PC-3 (cell line): ENCODE data around the gene SAMMSON. TPM values are rescaled to one million over a fixed set of nuclear protein-coding genes. Genes with fewer than 3 reads are reported as not detected.

Experiments used
- ATAC-seq: fragments of 200-7000 bp; cut with Tn5 transposase; 2 replicates; pipeline ENCODE4 v1.9.1; 2020; ENCODE audit warnings: mild to moderate bottlenecking, moderate library complexity
- BruUV-seq: library from RNA; stranded (reverse); fragments of 400-500 nt; replicated peaks from 2 replicates; lab custom pipeline; 2021; lab: Mats Ljungman, UMichigan
- CTCF ChIA-PET: fragments of 300-600 bp; sonication (Branson Sonifier 250); formaldehyde crosslinking; loops from one replicate; lab custom pipeline; 2022; ENCODE audit warnings: antibody characterized with exemption; lab: Charles Lee
- POLR2A ChIA-PET: fragments of 300-600 bp; sonication (Branson Sonifier 250); formaldehyde crosslinking; loops from one replicate; lab custom pipeline; 2022; ENCODE audit warnings: antibody characterized with exemption; ENCODE audit not compliant: unreplicated experiment; lab: Charles Lee
- DNase-seq: peaks from one replicate; pipeline ENCODE4 v3.0.0-alpha.2; 2015
- H2AFZ ChIP-seq: fragments of 300-600 bp; sonication (generic); 2 replicates; pipeline ENCODE4 v1.6.0; 2016; ENCODE audit warnings: antibody characterized with exemption, low read length
- H3F3A ChIP-seq: fragments of 300-600 bp; sonication (generic); one replicate; pipeline ENCODE4 v1.6.0; 2017; ENCODE audit warnings: antibody characterized with exemption, low read length, control low read depth, mild to moderate bottlenecking; ENCODE audit not compliant: unreplicated experiment
- H3K27ac ChIP-seq: fragments of 300-600 bp; sonication (generic); 2 replicates; pipeline ENCODE4 v1.5.1; 2016; ENCODE audit warnings: mild to moderate bottlenecking, low read length
- H3K27me3 ChIP-seq: fragments of 300-600 bp; sonication (generic); 2 replicates; pipeline ENCODE4 v1.6.1; 2016; ENCODE audit warnings: low read length, mixed read lengths
- H3K36me3 ChIP-seq: fragments of 300-600 bp; sonication (generic); 2 replicates; pipeline ENCODE4 v1.6.1; 2016; ENCODE audit warnings: low read depth, mixed run types, low read length, mixed read lengths
- H3K4me1 ChIP-seq: fragments of 300-600 bp; sonication (generic); 2 replicates; pipeline ENCODE4 v1.5.1; 2016; ENCODE audit warnings: low read length; ENCODE audit not compliant: insufficient read depth
- H3K4me2 ChIP-seq: fragments of 300-600 bp; sonication (generic); 2 replicates; pipeline ENCODE4 v1.6.0; 2016; ENCODE audit warnings: low read length
- H3K4me3 ChIP-seq: fragments of 300-600 bp; sonication (generic); 2 replicates; pipeline ENCODE4 v1.5.1; 2016; ENCODE audit warnings: mild to moderate bottlenecking, low read length, mixed read lengths
- H3K79me2 ChIP-seq: fragments of 300-600 bp; sonication (generic); 2 replicates; pipeline ENCODE4 v1.6.1; 2017; ENCODE audit warnings: low read length, mixed read lengths
- H3K9ac ChIP-seq: fragments of 300-600 bp; sonication (generic); 2 replicates; pipeline ENCODE4 v1.6.0; 2016; ENCODE audit warnings: mild to moderate bottlenecking, low read length
- H3K9me2 ChIP-seq: fragments of 300-600 bp; sonication (generic); replicated peaks from 2 replicates; pipeline ENCODE4 v1.6.1; 2016; ENCODE audit warnings: mixed run types, low read length, mixed read lengths
- H3K9me3 ChIP-seq: fragments of 300-600 bp; sonication (generic); 2 replicates; pipeline ENCODE4 v1.6.1; 2016; ENCODE audit warnings: low read length, mixed read lengths
- H4K20me1 ChIP-seq: fragments of 300-600 bp; sonication (generic); 2 replicates; pipeline ENCODE4 v1.6.1; 2016; ENCODE audit warnings: low read length, mixed read lengths
- EZH2 ChIP-seq: fragments of 300-600 bp; sonication (generic); IDR thresholded peaks from one replicate; pipeline ENCODE4 v1.6.1; 2017; ENCODE audit warnings: antibody characterized with exemption, mild to moderate bottlenecking, low read length; ENCODE audit not compliant: unreplicated experiment
- EZH2phosphoT487 ChIP-seq: fragments of 300-600 bp; sonication (generic); IDR thresholded peaks from 2 replicates; pipeline ENCODE4 v1.6.1; 2018; ENCODE audit warnings: mild to moderate bottlenecking, antibody characterized with exemption, low read length, borderline replicate concordance
- intact Hi-C: fragments of 100-400 bp; cut with micrococcal nuclease; formaldehyde crosslinking; loops from 2 replicates; pipeline ENCODE4 v1.9.0; 2023
- total RNA-seq: library from RNA; depleted of rRNA; stranded (reverse); fragments of >200 nt; gene quantifications from 2 replicates; pipeline ENCODE4 v1.2.3, GENCODE V29; 2014
- TF ChIP-seq, protein P1 (sequence below): fragments of 300-600 bp; sonication (generic); conservative IDR thresholded peaks from 2 replicates; pipeline ENCODE4 v1.5.1; 2017; ENCODE audit warnings: antibody characterized with exemption, low read depth, mild to moderate bottlenecking, low read length

SAMMSON gene
- total RNA-seq, 1 experiment from 2014 or later: not detected

DNA sequence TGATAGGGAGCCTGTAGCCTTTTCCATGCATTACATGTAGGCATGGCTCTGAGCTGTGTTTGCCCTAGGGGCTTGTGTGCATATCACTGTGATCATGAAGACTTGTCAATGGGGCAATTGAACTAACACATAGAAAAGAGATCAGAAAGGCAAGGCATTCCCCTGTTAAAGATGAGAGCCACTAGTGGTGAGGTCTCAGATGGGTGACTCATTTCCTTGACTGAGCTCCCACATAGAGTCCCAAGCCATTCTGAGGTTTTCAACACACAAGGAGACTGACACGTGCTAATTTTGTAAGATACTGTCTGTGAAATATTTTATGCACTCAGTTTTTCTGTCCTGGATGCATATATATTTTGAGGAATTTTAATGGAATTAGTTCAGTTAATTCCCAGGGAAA lies 53.8 kb downstream of the SAMMSON start:
- TF ChIP-seq EZH2phosphoT487: no peak
- TF ChIP-seq, protein P1, sequence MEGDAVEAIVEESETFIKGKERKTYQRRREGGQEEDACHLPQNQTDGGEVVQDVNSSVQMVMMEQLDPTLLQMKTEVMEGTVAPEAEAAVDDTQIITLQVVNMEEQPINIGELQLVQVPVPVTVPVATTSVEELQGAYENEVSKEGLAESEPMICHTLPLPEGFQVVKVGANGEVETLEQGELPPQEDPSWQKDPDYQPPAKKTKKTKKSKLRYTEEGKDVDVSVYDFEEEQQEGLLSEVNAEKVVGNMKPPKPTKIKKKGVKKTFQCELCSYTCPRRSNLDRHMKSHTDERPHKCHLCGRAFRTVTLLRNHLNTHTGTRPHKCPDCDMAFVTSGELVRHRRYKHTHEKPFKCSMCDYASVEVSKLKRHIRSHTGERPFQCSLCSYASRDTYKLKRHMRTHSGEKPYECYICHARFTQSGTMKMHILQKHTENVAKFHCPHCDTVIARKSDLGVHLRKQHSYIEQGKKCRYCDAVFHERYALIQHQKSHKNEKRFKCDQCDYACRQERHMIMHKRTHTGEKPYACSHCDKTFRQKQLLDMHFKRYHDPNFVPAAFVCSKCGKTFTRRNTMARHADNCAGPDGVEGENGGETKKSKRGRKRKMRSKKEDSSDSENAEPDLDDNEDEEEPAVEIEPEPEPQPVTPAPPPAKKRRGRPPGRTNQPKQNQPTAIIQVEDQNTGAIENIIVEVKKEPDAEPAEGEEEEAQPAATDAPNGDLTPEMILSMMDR: no peak
- TF ChIP-seq EZH2: no peak
- ATAC-seq: peak; percentile 56
- intact Hi-C loops: no loop called here
- no peaks in the 10 kb centered on the region for H3K4me1 ChIP-seq
- no peak overlapping the region for H3K9ac ChIP-seq
- no peaks in the 10 kb centered on the region for H3K36me3 ChIP-seq
- H3K9me2 ChIP-seq: no peaks in the 10 kb centered on the region
- H3F3A ChIP-seq: no peaks in the 10 kb centered on the region
- CTCF ChIA-PET: no interaction called here
- H3K27me3 ChIP-seq: peaks cover 16% of the 10 kb centered on the region
- H4K20me1 ChIP-seq: no peaks in the 10 kb centered on the region
- BruUV-seq: no TSS peak
- no peak overlapping the region for H3K4me3 ChIP-seq
- no peak overlapping the region for H3K27ac ChIP-seq
- no peaks in the 10 kb centered on the region for H3K79me2 ChIP-seq
- POLR2A ChIA-PET: interaction anchor here (0.6 kb wide), 1 partner anchor 670 kb away, joined by 3 read pairs; no protein-coding TSS in a partner anchor
- peak; percentile 5 for DNase-seq
- no peak overlapping the region for H2AFZ ChIP-seq
- H3K4me2 ChIP-seq: no peak overlapping the region
- H3K9me3 ChIP-seq: no peaks in the 10 kb centered on the region

DNA sequence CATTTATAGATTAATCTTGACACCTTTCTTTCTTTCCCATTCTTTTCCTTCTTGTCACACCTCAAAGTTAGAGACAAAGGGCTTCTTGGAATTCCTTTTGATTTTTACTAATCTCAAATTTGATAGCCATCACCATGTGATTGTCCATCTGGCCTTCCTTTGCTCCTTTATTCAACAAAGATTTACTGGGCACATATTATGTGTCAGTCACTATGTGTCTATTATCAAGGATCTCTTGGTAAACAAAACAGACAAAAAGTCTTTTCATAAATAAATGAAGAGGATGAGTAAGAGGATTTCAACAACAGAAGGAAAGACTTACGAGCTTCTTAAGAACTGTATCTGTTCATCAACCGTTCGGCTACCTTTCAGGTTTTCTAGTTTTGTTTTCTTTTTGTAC lies 56.5 kb downstream of the SAMMSON start:
- Histone ChIP-seq H3K79me2 (no peaks in the 10 kb centered on the region), H2AFZ (no peak overlapping the region), H3K27ac (no peak overlapping the region), H3K4me3 (no peak overlapping the region), H3K9me3 (no peaks in the 10 kb centered on the region), H3K27me3 (peaks cover 26% of the 10 kb centered on the region), H3K9ac (no peak overlapping the region), H3K9me2 (no peaks in the 10 kb centered on the region), H4K20me1 (no peaks in the 10 kb centered on the region), H3K36me3 (no peaks in the 10 kb centered on the region), H3K4me2 (no peak overlapping the region), H3F3A (no peaks in the 10 kb centered on the region), H3K4me1 (no peaks in the 10 kb centered on the region)
- BruUV-seq: no TSS peak
- no peak for DNase-seq
- TF ChIP-seq EZH2 (no peak), EZH2phosphoT487 (no peak)
- TF ChIP-seq, protein P1: no peak
- ChIA-PET CTCF (no interaction called here), POLR2A (no interaction called here)
- intact Hi-C loops: no loop called here
- no peak for ATAC-seq

DNA sequence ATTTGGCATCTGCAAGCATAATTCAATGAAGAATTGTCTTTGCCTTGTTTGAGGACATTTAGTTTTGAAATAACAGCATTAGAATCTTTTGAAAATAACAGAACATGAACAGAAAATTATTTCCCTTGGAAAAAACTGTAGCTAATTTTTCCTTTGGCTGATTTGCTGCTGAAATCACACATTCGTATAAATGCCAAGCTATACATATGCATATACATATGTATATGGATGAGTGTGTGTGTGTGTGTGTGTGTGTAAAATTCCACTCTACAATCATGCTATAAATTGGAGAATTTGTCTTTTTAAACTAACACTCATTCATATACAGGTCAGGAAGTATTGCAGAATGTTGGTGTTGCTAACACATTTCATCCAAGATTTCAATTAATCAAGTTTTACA lies 57.9 kb downstream of the SAMMSON start:
- Histone ChIP-seq H3K79me2 (no peaks in the 10 kb centered on the region), H3K27ac (no peak overlapping the region), H3K36me3 (no peaks in the 10 kb centered on the region), H3F3A (no peaks in the 10 kb centered on the region), H3K4me1 (no peaks in the 10 kb centered on the region), H3K9ac (no peak overlapping the region), H3K4me3 (no peak overlapping the region), H4K20me1 (no peaks in the 10 kb centered on the region), H3K9me2 (no peaks in the 10 kb centered on the region), H2AFZ (no peak overlapping the region), H3K9me3 (no peaks in the 10 kb centered on the region), H3K4me2 (no peak overlapping the region), H3K27me3 (peaks cover 26% of the 10 kb centered on the region)
- ATAC-seq (no peak), DNase-seq (no peak)
- CTCF ChIA-PET: no interaction called here
- intact Hi-C loops: no loop called here
- no TSS peak for BruUV-seq
- TF ChIP-seq, protein P1: no peak
- TF ChIP-seq EZH2phosphoT487: no peak
- no peak for TF ChIP-seq EZH2
- POLR2A ChIA-PET: interaction anchor here (0.6 kb wide), 1 partner anchor 107 kb away, joined by 29 read pairs; no protein-coding TSS in a partner anchor
